HG03280 (cell line): Measurements from ENCODE around the gene NUDT17.

Experiments used
- ATAC-seq: cut with Tn5 transposase; IDR thresholded peaks from one replicate; pipeline ENCODE4 v1.9.1; 2021; ENCODE audit warnings: mild to moderate bottlenecking, moderate library complexity; ENCODE audit not compliant: unreplicated experiment

The NUDT17 gene

DNA sequence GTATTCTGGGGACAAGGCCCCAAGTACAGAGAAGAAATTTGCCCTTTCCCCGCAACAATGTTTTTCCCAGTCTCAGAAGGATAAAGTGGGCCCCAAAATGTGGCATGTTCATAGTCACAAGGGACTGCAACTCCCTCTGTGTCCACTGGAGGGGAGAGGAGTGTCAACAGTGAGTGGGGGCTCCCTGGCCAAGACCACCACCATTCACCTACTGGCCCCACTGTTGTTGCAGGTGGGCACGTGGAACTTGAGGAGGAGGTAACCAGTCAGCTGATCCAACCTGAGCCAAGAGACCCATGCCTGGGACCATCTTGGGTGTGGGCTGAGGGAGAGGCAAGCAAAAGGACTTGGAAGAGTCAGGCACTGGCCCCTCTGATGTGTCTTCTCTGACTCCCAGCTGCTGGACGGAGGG, 777 bp downstream of the NUDT17 start:
- ATAC-seq: no peak

DNA sequence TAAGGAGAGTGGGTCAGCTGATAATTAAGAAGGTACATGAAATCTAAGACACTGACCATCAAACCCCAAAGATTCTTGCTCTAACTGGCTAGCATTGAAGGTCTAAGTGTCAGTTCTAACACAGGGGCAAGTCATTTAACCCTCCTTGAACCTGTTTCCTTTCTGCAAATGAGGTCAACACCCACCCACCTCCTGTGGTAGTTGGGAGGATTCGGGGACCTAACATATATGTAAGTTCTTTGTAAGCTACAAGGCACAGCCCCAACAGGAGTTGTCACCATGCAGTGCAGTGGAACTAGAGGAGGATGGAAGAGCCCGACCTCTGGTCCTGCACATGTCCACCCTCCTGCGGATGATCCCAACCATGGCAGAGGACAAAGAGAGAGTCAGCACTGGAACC, 2.4 kb downstream of the NUDT17 start:
- no peak for ATAC-seq

DNA sequence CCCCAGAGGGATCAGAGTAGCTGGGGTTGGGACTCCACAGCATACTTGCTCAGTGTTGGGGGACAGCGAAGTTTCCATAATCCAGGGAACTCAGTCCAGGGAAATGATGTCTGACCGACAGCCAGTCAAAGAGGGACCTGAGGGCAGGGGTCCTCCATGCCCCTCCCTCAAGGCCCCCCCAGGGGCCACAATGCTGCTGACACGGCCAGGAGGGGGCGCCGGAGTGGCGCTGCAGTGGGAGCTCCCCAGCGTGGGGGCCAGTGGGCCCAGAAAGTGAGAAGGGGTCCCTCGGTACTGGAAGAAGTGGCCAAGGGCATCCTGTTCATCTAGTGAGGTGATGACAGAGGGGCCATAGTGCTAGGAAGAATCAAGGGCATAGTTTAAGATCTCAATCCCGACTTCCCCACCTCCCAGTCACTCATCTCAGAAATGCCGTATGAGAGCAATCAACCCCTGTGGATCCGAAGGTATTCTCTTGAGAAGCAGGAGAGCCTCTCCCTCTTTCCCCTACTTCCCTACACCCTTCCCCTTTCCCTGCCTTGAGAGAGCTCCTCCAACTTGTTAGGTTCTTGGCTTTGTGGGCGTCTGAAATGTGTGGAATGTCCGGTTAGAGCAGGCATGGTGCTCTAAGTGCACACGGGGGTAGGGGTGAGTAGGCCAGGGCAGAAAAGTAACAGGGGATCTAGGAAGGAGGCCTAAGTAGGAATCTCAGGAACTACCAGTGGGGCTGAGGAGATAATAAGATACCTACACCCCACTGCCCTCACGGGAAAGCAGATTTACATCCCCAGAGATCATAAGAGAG, 4.1 kb downstream of the NUDT17 start:
- no peak for ATAC-seq

GRCh38 chr1:145855426-145855948, 10.1 kb downstream of the NUDT17 start:
- ATAC-seq: no peak

DNA sequence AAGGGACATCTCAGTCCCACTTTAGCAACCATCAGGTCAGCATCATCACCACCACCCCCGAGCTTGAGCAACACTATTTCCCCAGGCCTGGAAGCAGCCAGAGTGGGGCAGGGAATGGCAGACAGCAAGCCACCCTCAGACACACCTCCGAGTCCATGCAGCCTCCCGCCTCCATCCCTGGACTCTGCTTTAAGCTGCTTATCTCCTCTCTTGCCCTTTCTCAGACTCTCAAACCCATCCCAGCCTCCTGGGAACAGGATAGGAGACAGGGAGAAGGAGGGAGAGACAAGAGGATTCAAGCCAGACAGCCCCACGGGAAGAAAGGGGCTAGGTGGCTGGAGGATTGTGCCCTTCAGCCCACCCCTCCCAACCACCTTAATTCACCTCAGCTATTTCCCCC, 11.7 kb downstream of the NUDT17 start:
- ATAC-seq: no peak

DNA sequence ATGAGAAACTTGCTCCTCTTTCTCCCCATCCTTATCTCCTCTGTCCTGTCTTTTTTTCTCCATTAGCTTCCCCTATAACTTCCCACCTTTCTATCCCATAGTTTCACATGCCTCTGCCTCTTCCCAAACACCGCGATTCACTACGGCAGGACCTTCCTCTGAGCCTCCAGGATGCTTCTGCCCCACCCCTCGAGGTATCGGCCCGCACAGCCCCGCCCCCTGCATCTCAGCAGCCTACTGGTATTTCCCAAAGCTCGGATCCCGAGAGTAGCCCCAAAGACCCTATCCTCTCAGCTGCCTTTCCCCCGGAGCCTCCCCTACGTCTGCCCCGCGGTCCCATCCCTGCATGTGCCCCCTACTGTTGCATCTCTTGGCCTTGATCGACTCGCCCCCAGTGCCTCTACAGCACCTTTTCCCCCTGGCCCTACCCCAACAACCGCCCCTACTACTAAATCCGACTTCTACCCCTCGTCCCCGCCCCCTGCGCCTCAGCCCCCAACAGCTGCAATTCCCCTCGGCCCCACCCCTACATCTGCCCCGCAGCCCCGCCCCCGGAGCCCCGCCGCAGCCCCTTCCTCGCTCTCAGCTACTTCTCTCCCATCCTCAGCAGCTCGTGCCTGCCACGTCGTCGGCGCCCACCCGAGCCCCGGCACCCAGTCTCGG, 12.9 kb downstream of the NUDT17 start:
- ATAC-seq: peak; percentile 17

DNA sequence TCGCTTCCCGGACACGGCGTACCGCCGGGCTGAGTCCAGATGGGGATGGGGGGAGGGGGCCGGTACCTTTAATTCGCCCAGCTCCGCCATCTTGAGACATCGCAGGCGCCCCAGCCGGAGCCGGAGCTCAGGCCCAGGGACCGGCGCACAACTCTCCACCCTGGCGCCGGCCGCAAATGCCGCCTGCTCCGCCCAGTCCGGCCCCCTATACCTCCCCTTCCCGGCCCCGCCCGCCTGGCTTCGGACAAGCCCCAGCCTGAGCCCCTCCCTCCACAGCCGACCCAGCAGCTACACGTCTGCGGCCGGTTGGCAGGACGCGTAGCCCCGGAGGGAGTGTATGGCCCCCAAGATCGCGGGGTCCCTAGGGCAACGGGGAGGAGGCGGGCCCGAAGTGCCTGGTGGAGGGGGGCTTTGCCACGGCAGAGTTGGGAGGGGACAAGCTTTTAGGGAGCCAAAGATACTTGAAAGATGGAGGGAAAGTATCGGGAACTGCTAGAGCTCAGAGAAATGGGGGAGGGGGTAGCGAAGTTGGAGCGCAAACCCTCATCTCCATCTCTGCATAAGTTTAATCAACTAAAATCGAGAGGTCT, 13.6 kb downstream of the NUDT17 start, which contains the start of gene PIAS3:
Gene PIAS3 (minus strand): TSS at position 181 of the 590 bp plus-strand sequence. CDS start 91 bp downstream, at position 90.
- peak; percentile 90 for ATAC-seq

DNA sequence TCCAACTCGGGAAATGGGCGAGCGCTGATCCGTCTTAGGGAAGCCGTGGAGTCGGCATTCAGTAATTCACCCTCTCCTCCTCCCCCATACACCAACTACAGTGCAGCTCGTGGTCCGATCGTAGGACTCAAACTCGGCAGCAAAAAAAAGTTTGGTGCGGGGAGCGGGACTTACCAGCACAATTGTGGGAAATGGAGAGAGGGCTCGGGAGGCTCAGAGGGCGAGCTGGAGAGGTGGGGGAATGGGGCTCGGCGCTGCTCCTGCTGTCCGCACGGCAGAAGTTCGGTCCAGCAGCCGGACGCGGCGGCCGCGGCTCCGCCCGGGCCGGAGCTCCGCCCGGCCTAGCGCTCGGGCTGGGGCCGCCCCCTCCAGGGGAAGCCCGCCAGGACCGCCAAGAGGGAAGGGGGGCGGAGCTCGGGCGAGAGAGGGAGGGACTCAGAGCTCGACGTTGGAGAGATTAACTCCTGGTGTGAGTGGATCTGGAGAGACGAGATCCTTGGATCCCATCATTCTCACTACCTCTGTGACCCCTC, 14.1 kb downstream of the NUDT17 start:
- ATAC-seq: peak; percentile 60

DNA sequence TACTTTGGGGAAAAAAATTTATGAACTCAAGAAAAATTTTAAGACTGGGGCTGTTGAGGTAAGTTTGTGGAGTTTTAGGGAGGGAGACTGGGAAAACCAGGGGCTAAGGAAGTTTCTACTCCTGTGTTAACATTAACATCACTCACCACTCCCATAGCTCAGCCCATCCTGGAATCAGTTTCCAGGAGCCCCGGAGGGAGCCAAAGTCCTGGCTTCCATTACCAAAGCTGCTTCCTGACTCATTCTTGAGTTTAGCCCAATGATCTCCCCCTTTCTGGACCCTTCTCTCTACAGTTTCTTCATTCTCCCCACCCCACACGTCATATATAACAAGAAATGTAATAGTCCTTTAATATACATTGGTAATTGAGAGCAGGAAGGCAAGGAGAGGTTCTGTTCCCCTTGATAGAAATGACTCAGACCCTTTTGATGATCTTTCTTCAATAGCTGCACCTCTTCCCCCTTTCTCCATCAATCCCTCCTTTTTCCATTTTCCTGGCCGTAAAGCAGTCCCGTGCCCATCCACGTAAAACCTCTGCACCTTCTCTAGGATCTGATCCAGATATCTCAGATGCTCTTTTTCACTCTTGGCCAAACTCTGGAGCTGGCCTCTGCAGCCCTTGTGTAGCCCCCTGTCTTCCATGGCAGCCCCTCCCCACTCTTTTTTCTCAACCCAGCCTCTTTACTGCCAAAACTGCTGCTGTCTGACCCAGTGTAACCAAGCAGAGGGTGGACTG, 18.0 kb downstream of the NUDT17 start:
- no peak for ATAC-seq

DNA sequence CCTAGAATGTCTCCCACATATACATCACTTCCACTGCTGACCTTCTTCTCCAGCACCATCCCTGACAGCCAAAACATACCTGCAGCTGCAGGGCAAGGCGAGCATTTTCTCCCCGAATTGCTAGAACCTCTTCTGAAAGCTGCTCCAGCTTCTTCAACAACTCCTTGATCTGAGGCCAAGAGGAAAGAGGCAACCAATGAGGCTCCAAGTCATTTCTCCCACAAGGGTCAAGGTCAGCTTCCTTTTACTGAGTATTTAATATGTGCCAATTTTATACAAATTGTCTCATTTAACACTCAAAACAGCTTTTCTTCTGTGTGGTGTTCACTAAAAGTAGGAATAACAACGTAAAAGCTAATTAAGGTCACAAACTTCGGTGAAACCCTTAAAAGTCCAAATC, 22.8 kb downstream of the NUDT17 start:
- no peak for ATAC-seq

DNA sequence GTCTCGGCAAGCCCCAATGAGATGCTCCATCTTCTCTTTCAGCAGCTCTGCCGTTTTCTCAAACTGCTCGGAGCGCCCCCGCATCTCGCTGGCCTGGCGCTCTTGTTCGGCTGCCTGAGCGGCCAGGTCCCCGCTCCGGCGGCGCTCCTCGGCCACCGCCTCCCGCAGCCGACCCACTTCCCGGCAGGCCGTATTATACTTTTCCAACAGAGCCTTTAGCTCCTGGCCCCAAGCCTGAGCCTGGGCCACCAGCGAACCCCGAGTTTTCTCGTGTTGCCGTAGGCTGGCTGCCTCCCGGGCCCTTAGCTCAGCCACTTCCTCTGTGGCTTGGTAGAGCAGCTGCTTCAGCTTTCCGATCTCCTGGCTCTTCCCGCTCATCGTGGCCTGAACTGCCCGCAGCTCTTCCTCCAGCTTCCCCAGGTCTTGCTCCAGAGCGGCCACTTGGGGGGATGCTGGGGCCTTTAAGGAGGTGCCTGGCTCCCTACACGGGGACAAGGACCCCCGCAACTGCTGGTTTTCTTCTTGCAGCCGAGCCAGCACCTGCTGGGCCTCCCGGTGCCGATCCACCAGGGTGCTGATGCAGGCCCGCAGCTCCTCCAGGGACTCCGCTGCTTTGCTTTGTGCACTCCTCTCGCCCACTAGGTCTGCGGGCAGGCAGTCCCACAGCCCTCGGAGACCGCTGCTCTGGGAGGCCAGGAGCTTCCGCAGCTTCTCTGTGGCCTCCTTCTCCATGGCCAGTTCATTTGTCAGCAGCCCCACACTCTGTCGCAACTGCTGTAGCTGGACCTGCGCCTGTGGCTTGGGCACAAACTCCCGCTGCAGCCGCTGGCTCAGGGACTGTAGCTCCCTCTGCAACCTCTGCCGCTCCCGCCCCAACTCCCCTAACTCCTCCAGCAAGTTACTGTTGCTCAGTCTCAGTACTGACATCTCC, 26.8 kb downstream of the NUDT17 start:
- ATAC-seq: no peak

GRCh38 chr1:145874646-145875045, 29.2 kb downstream of the NUDT17 start:
- no peak for ATAC-seq

- ATAC-seq: no peak
Observed at GRCh38 chr1:145877923-145878486, 32.6 kb downstream of the NUDT17 start.

- no peak for ATAC-seq
Observed at GRCh38 chr1:145878724-145879123, 33.3 kb downstream of the NUDT17 start.

GRCh38 chr1:145879775-145880174, 34.3 kb downstream of the NUDT17 start:
- ATAC-seq: no peak

GRCh38 chr1:145884675-145885074, 39.2 kb downstream of the NUDT17 start:
- ATAC-seq: no peak

- ATAC-seq: peak; percentile 96
Observed at GRCh38 chr1:145885738-145886287, 40.4 kb downstream of the NUDT17 start, which contains the start of gene ANKRD35. Gene ANKRD35 (minus strand): TSS chr1:145885866. CDS start chr1:145885758, 108 bp downstream.

DNA sequence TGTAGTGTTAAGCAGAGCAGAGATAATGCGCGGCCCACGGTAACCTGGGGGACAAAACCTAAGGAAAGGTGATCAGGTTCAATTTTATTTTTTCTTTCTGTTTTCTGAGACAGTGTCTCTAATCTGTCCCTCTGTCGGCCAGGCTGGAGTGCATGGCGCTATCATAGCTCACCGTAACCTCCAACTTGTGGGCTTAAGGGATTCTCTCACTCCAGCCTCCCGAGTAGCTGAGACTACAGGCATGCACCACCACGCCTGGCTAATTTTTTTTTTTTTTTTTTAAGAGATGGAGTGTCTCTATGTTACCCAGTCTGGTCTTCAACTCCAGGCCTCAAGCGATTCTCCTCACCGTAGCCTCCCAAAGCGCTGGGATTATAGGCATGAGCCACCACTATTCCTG, 41.0 kb downstream of the NUDT17 start:
- ATAC-seq: no peak

DNA sequence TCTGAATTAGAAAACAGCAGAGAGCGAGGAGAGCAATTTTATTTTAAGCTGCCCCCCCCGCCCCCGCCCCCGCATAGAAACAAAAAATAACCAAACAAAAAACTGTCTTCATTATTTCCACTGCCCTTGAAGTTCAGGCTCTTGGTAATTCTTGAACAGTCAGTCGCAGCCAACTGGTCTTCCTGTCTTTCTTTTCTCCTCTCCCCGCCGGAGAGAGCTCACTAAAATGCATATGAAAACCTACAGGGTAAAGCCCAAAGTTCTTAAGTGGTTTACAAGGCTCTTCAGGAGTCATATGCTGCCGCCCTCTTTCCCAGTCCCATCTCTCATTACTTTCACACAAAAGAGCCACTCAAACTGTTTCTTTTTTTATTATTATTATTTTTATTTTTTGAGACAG, 41.4 kb downstream of the NUDT17 start:
- no peak for ATAC-seq
